CD14-positive monocyte (primary cell): ENCODE results near the gene ZNF415. TPM values are rescaled to one million over a fixed set of nuclear protein-coding genes. Genes with fewer than 3 reads are reported as not detected.

Experiments
- DNase-seq, 3 donors: peaks; one replicate each; pipeline ENCODE4 v3.0.0-alpha.2; 2011 to 2022
- H2AFZ ChIP-seq: 2 replicates; pipeline ENCODE4 v1.6.0; 2012; ENCODE audit warnings: mild to moderate bottlenecking, low read depth, low read length, inconsistent platforms; ENCODE audit not compliant: insufficient read depth, poor library complexity, severe bottlenecking
- H3K27ac ChIP-seq, 2 donors: 1 replicate in 1 of 2; 2 replicates in 1 of 2; pipeline ENCODE4 v1.5.1; 2012 to 2013; ENCODE audit warnings: low read length in 2 of 2, control low read depth in 1 of 2, inconsistent platforms in 1 of 2, low read depth in 1 of 2, mild to moderate bottlenecking in 1 of 2
- H3K27me3 ChIP-seq, 2 donors: one replicate each; pipeline versions ENCODE4 v1.6.0 to v1.6.1; 2011 to 2013; ENCODE audit warnings: low read length in 2 of 2; ENCODE audit not compliant: control insufficient read depth in 2 of 2, insufficient read depth in 2 of 2
- H3K36me3 ChIP-seq, 2 donors: replicated peaks in 1 of 2; 1 replicate in 1 of 2; 2 replicates in 1 of 2; pipeline versions ENCODE4 v1.5.1 to v1.6.1; 2012 to 2013; ENCODE audit warnings: low read length in 2 of 2, control low read depth in 1 of 2, inconsistent platforms in 1 of 2, mild to moderate bottlenecking in 1 of 2; ENCODE audit not compliant: insufficient read depth in 2 of 2, control insufficient read depth in 1 of 2
- H3K4me1 ChIP-seq, 2 donors: 1 replicate in 1 of 2; 2 replicates in 1 of 2; pipeline versions ENCODE4 v1.5.1 to v1.6.1; 2012 to 2013; ENCODE audit warnings: low read length in 2 of 2, control low read depth in 1 of 2, inconsistent platforms in 1 of 2, mild to moderate bottlenecking in 1 of 2, moderate library complexity in 1 of 2; ENCODE audit not compliant: insufficient read depth in 2 of 2, control insufficient read depth in 1 of 2
- H3K4me2 ChIP-seq: replicated peaks from 2 replicates; pipeline ENCODE3; 2012; ENCODE audit warnings: low read length, moderate library complexity, mild to moderate bottlenecking; ENCODE audit not compliant: poor library complexity, severe bottlenecking; ENCODE audit errors: extremely low read depth
- H3K4me3 ChIP-seq, 3 experiments: fragments of 200-600 bp in 1 of 3; sonication (generic) in 1 of 3; replicated peaks in 1 of 3; 1 replicate in 2 of 3; 2 replicates in 1 of 3; pipeline ENCODE4 v1.5.1; 2011 to 2013; ENCODE audit warnings: low read length in 3 of 3, mild to moderate bottlenecking in 3 of 3, control low read depth in 2 of 3, low read depth in 2 of 3, inconsistent platforms in 1 of 3, moderate library complexity in 1 of 3
- H3K79me2 ChIP-seq: 2 replicates; pipeline ENCODE4 v1.6.0; 2012; ENCODE audit warnings: mild to moderate bottlenecking, control low read depth, inconsistent platforms, low read length, moderate library complexity; ENCODE audit not compliant: insufficient read depth
- H3K9ac ChIP-seq: 2 replicates; pipeline ENCODE4 v1.6.0; 2017; ENCODE audit warnings: low read length, mild to moderate bottlenecking; ENCODE audit not compliant: insufficient read depth, poor library complexity, severe bottlenecking
- H3K9me3 ChIP-seq, 2 donors: replicated peaks in 1 of 2; 1 replicate in 1 of 2; 2 replicates in 1 of 2; pipeline versions ENCODE4 v1.5.1 to v1.6.1; 2012 to 2013; ENCODE audit warnings: low read length in 2 of 2, control low read depth in 1 of 2; ENCODE audit not compliant: control insufficient read depth in 1 of 2, insufficient read depth in 1 of 2
- H4K20me1 ChIP-seq: 2 replicates; pipeline ENCODE4 v1.6.0; 2012; ENCODE audit warnings: mild to moderate bottlenecking, low read length, control low read depth, moderate library complexity; ENCODE audit not compliant: insufficient read depth
- H3K27ac Mint-ChIP-seq, 7 donors: one replicate each; pipeline ENCODE4 v1.8.0; 2020; ENCODE audit warnings: mild to moderate bottlenecking in 7 of 7, mixed read lengths in 7 of 7, moderate library complexity in 6 of 7, inconsistent platforms in 2 of 7
- H3K27me3 Mint-ChIP-seq, 3 donors: one replicate each; pipeline ENCODE4 v1.8.0; 2021 to 2022; ENCODE audit warnings: low read depth in 3 of 3, mild to moderate bottlenecking in 3 of 3, mixed read lengths in 3 of 3, moderate library complexity in 3 of 3, inconsistent platforms in 1 of 3
- H3K36me3 Mint-ChIP-seq, 2 donors: one replicate each; pipeline ENCODE4 v1.8.0; 2020; ENCODE audit warnings: mixed read lengths in 2 of 2, inconsistent platforms in 1 of 2, mild to moderate bottlenecking in 1 of 2
- H3K4me1 Mint-ChIP-seq: one replicate; pipeline ENCODE4 v1.8.0; 2020; ENCODE audit warnings: mild to moderate bottlenecking, mixed read lengths
- H3K4me3 Mint-ChIP-seq, 2 donors: one replicate each; pipeline ENCODE4 v1.8.0; 2020; ENCODE audit warnings: mild to moderate bottlenecking in 2 of 2, mixed read lengths in 2 of 2, moderate library complexity in 1 of 2
- H3K9me3 Mint-ChIP-seq, 7 donors: one replicate each; pipeline ENCODE4 v1.8.0; 2020 to 2022; ENCODE audit warnings: mixed read lengths in 7 of 7, mild to moderate bottlenecking in 6 of 7, moderate library complexity in 6 of 7, inconsistent platforms in 2 of 7
- WGBS: methylation state at CpG from one replicate; pipeline ENCODE4 v1.1.5; 2013; ENCODE audit warnings: missing lambda C conversion rate; ENCODE audit not compliant: insufficient coverage; 5-methylcytosine and 5-hydroxymethylcytosine counted together
- intact Hi-C, 2 donors: fragments of 100-400 bp; cut with micrococcal nuclease; formaldehyde crosslinking; loops; one replicate each; pipeline versions ENCODE4 v1.15.0 to v1.15.1; 2023
- polyA plus RNA-seq, 3 donors: library from polyadenylated mRNA; depleted of rRNA in 1 of 3; unstranded in 2 of 3; stranded (reverse) in 1 of 3; fragments of 300-500 nt in 2 of 3; fragments of >200 nt in 1 of 3; fragmentation: Illumina TruSeq in 2 of 3; gene quantifications; 1 replicate in 2 of 3; 2 replicates in 1 of 3; pipeline ENCODE4 v1.2.3, GENCODE V29; 2012 to 2021
- TF ChIP-seq, protein P1 (sequence below): fragments of 200-600 bp; IDR thresholded peaks from one replicate; pipeline ENCODE4 v1.8.0; 2022; ENCODE audit warnings: antibody characterized with exemption, mild to moderate bottlenecking

The ZNF415 gene
- polyA plus RNA-seq, 3 donors: 0.11 to 0.17 TPM; not detected in 1

DNA sequence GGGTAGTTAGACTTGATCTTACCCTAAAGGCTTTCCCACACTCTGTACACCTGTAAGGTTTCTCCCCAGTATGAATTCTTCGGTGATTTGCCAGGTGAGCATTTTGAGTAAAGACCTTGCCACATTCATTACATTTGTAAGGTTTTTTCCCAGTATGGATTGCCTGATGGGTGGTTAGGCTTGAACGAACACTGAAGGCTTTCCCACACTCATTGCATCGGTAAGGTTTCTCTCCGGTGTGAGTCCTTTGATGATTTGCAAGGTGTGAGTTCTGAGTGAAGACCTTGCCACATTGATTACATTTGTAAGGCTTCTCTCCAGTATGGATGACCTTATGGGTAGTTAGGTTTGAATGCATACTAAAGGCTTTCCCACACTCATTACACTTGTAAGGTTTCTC, 64.5 kb downstream of the ZNF415 start:
- TF ChIP-seq, protein P1, sequence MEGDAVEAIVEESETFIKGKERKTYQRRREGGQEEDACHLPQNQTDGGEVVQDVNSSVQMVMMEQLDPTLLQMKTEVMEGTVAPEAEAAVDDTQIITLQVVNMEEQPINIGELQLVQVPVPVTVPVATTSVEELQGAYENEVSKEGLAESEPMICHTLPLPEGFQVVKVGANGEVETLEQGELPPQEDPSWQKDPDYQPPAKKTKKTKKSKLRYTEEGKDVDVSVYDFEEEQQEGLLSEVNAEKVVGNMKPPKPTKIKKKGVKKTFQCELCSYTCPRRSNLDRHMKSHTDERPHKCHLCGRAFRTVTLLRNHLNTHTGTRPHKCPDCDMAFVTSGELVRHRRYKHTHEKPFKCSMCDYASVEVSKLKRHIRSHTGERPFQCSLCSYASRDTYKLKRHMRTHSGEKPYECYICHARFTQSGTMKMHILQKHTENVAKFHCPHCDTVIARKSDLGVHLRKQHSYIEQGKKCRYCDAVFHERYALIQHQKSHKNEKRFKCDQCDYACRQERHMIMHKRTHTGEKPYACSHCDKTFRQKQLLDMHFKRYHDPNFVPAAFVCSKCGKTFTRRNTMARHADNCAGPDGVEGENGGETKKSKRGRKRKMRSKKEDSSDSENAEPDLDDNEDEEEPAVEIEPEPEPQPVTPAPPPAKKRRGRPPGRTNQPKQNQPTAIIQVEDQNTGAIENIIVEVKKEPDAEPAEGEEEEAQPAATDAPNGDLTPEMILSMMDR: no peak
- Histone ChIP-seq H3K4me1 (no peaks in the 10 kb centered on the region), H3K36me3 (peaks cover 40 to 56% of the 10 kb centered on the region in 2 donors), H3K9me3 (peaks cover 71 to 100% of the 10 kb centered on the region in 2 donors), H3K4me3 (peak overlapping the region in 1 of 3 experiments; percentile 37), H4K20me1 (no peaks in the 10 kb centered on the region), H3K27me3 (no peaks in the 10 kb centered on the region), H3K27ac (no peak overlapping the region), H3K4me2 (no peak overlapping the region), H3K9ac (no peak overlapping the region), H3K79me2 (no peaks in the 10 kb centered on the region), H2AFZ (no peak overlapping the region)
- no peak for DNase-seq
- peaks cover 44 to 97% (median 87%) of the 10 kb centered on the region in 7 donors for H3K9me3 Mint-ChIP-seq
- H3K4me3 Mint-ChIP-seq: no peak overlapping the region
- H3K27ac Mint-ChIP-seq: no peak overlapping the region
- no peaks in the 10 kb centered on the region for H3K4me1 Mint-ChIP-seq
- intact Hi-C loops: no loop called here
- peaks cover 0 to 1% (median 0%) of the 10 kb centered on the region in 3 donors for H3K27me3 Mint-ChIP-seq
- no CpG with 5 or more reads among the region's 4 CpGs for WGBS
- H3K36me3 Mint-ChIP-seq: peaks cover 32 to 56% of the 10 kb centered on the region in 2 donors

DNA sequence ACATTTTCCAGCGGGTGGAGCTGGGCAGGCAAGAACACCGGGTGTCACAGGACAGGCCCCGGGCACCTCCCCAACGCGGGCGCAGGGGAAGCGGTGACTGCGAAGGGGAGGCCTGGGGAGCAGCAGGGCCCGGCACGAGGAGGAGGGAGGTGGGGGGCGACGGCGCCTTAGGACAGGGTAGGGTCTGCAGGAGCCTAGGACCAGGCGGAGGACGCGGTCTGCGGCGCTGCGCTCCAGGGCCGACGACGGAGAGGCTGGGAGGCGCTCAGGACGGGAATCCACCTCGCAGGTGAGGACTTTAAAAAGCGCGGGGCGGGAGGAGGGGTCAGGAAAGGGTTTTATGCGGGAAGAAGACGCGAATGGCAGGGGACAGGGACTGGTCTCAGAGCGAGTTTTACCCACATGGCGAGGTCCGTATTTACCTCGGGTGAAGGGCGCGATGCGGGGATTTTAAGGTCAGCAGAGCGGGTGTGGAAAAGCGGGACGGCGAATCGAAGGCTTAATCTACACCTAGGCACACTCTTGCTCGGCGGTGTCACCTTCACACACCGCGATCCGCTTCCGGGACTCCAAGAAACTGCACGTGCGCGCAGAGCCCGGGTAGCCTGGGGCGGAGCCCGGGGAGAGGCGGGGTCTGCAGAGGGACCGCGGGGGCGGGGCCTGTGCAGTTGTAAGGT, 74.7 kb downstream of the ZNF415 start:
- Mint-ChIP-seq H3K4me3 (peak overlapping the region; percentile 12 to 71), H3K36me3 (peaks cover 0 to 5% of the 10 kb centered on the region in 2 donors), H3K4me1 (peaks cover 4% of the 10 kb centered on the region), H3K27ac (no peak overlapping the region), H3K9me3 (peaks cover 43 to 99% (median 96%) of the 10 kb centered on the region in 7 donors), H3K27me3 (peaks cover 9 to 24% (median 20%) of the 10 kb centered on the region in 3 donors)
- H3K4me3 ChIP-seq: no peak overlapping the region
- no peak overlapping the region for H2AFZ ChIP-seq
- no peak overlapping the region for H3K9ac ChIP-seq
- H3K4me2 ChIP-seq: no peak overlapping the region
- H3K27me3 ChIP-seq: peaks cover 0 to 16% of the 10 kb centered on the region in 2 donors
- H4K20me1 ChIP-seq: no peaks in the 10 kb centered on the region
- H3K27ac ChIP-seq: no peak overlapping the region
- DNase-seq: no peak
- H3K36me3 ChIP-seq: no peaks in the 10 kb centered on the region
- peaks cover 90 to 97% of the 10 kb centered on the region in 2 donors for H3K9me3 ChIP-seq
- 7% methylated on average over 55 of the region's 59 CpGs for whole genome bisulfite sequencing
- no peaks in the 10 kb centered on the region for H3K4me1 ChIP-seq
- intact Hi-C loops: no loop called here
- TF ChIP-seq, protein P1: no peak
- H3K79me2 ChIP-seq: no peaks in the 10 kb centered on the region

Other genes starting within 250 kb of the ZNF415 start
- gene ZNF320, start 235.3 kb downstream of the ZNF415 start, polyA plus RNA-seq: 1 to 10 TPM; 1.6 to 4.4 (median 3.4) TPM
- gene ZNF888, start 209.5 kb downstream of the ZNF415 start, polyA plus RNA-seq: 1 to 10 TPM in 2 of 3 donors, under 1 TPM in 1; 0.71 to 1.7 (median 1.4) TPM
- gene ZNF816, start 170.0 kb downstream of the ZNF415 start, polyA plus RNA-seq: 1 to 10 TPM; 1.4 to 4.3 (median 2.0) TPM
- not detected for gene ERVV-1, start 119.0 kb downstream of the ZNF415 start, polyA plus RNA-seq
- not detected for gene ERVV-2, start 88.2 kb downstream of the ZNF415 start, polyA plus RNA-seq
- 10 to 100 TPM in 1 of 3 donors, 1 to 10 TPM in 2; 6.4 to 24.5 (median 7.7) TPM for gene ZNF160, start 29.5 kb downstream of the ZNF415 start, polyA plus RNA-seq
- 1 to 10 TPM in 2 of 3 donors, under 1 TPM in 1; 0.89 to 3.3 (median 2.0) TPM for gene ZNF347, start 26.1 kb upstream of the ZNF415 start, polyA plus RNA-seq
- gene ZNF665, start 60.4 kb upstream of the ZNF415 start, polyA plus RNA-seq: 1 to 10 TPM in 1 of 3 donors, under 1 TPM in 2; 0.68 to 1.7 (median 0.88) TPM
- gene ZNF677, start 122.0 kb upstream of the ZNF415 start, polyA plus RNA-seq: 1 to 10 TPM in 2 of 3 donors, under 1 TPM in 1; 0.68 to 2.1 (median 1.5) TPM
- gene VN1R2, start 125.4 kb upstream of the ZNF415 start, polyA plus RNA-seq: not detected
- gene VN1R4, start 134.8 kb upstream of the ZNF415 start, polyA plus RNA-seq: not detected
- gene ZNF845, start 200.8 kb upstream of the ZNF415 start, polyA plus RNA-seq: 1 to 10 TPM in 2 of 3 donors, under 1 TPM in 1; 0.51 to 3.6 (median 2.6) TPM
- gene ZNF525, start 232.8 kb upstream of the ZNF415 start, polyA plus RNA-seq: 1 to 10 TPM in 1 of 3 donors, under 1 TPM in 2; 0.29 to 2.0 (median 0.64) TPM